ENCODE data around the gene HEXD. TPM values are rescaled to one million over a fixed set of nuclear protein-coding genes. Genes with fewer than 3 reads are reported as not detected.

HEXD gene
- total RNA-seq, 1 experiment from 2014 or later: 21.7 TPM

- peaks cover 9% of the 10 kb centered on the region for H3K4me1 ChIP-seq (ENCODE audit: low read length)
- no peaks in the 10 kb centered on the region for H3K36me3 ChIP-seq (ENCODE audit: insufficient read depth, low read length)
- H3K27me3 ChIP-seq (ENCODE audit: low read length): no peaks in the 10 kb centered on the region
- peak; percentile 87 for DNase-seq
- no peak overlapping the region for H2AFZ ChIP-seq (ENCODE audit: low read length)
- no peak overlapping the region for H3K4me2 ChIP-seq (ENCODE audit: low read depth, low read length, poor library complexity, severe bottlenecking)
- H3K9me2 ChIP-seq (replicated peaks; ENCODE audit: insufficient read depth, low read length): no peaks in the 10 kb centered on the region
- no peaks in the 10 kb centered on the region for H4K20me1 ChIP-seq (ENCODE audit: insufficient read depth, low read depth, low read length)
- H3K9ac ChIP-seq (ENCODE audit: low read length): no peak overlapping the region
- H3K4me3 ChIP-seq (ENCODE audit: low read length): no peak overlapping the region
- 0 out of 2 replicates have a peak, but pooled peaks cover 4% of the 10 kb centered on the region for H3K79me2 ChIP-seq (ENCODE audit: low read length)
- no peaks in the 10 kb centered on the region for H3K9me3 ChIP-seq (ENCODE audit: low read length)
- no peak overlapping the region for H3K27ac ChIP-seq (ENCODE audit: low read length)
Measured at GRCh38 chr17:82424001-82424862, 6.1 kb downstream of the HEXD start.

- Histone ChIP-seq H3K9me3 (ENCODE audit: low read length) (no peaks in the 10 kb centered on the region), H2AFZ (ENCODE audit: low read length) (no peak overlapping the region), H3K27me3 (ENCODE audit: low read length) (no peaks in the 10 kb centered on the region), H3K36me3 (ENCODE audit: insufficient read depth, low read length) (no peaks in the 10 kb centered on the region), H3K4me2 (ENCODE audit: low read depth, low read length, poor library complexity, severe bottlenecking) (no peak overlapping the region), H3K79me2 (ENCODE audit: low read length) (no peaks in the 10 kb centered on the region), H3K27ac (ENCODE audit: low read length) (no peak overlapping the region), H3K9me2 (replicated peaks; ENCODE audit: insufficient read depth, low read length) (no peaks in the 10 kb centered on the region), H3K4me3 (ENCODE audit: low read length) (no peak overlapping the region), H4K20me1 (ENCODE audit: insufficient read depth, low read depth, low read length) (no peaks in the 10 kb centered on the region), H3K4me1 (ENCODE audit: low read length) (peaks cover 9% of the 10 kb centered on the region), H3K9ac (ENCODE audit: low read length) (no peak overlapping the region)
- DNase-seq: no peak
Measured at GRCh38 chr17:82424863-82425159, 6.7 kb downstream of the HEXD start.

DNA sequence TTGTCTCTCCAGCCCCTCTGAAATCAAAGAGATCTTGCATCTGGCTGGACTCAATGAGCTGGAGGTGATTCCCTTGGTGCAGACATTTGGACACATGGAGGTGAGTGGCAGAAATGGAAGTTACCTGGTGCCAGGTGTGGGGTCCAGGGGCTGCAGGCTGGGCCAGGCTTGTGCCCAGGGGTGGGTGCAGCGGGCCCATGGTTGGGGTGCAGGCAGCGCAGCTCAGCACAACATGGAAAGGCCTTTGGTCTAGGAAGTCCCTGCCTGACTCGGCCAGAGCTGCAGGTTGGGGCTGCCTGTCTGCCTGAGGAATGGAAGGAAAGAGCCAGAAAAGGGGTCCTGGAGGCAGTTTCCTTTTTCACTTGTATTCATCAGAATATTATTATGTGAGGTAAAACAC is 10.4 kb downstream of the HEXD start:
- H3K79me2 ChIP-seq (ENCODE audit: low read length): no peaks in the 10 kb centered on the region
- H3K36me3 ChIP-seq (ENCODE audit: insufficient read depth, low read length): no peaks in the 10 kb centered on the region
- no peaks in the 10 kb centered on the region for H4K20me1 ChIP-seq (ENCODE audit: insufficient read depth, low read depth, low read length)
- H3K27ac ChIP-seq (ENCODE audit: low read length): no peak overlapping the region
- H3K9me3 ChIP-seq (ENCODE audit: low read length): no peaks in the 10 kb centered on the region
- no peaks in the 10 kb centered on the region for H3K27me3 ChIP-seq (ENCODE audit: low read length)
- no peak for DNase-seq
- no peak overlapping the region for H3K4me3 ChIP-seq (ENCODE audit: low read length)
- H3K4me1 ChIP-seq (ENCODE audit: low read length): peaks cover 7% of the 10 kb centered on the region
- no peak overlapping the region for H3K9ac ChIP-seq (ENCODE audit: low read length)
- H3K4me2 ChIP-seq (ENCODE audit: low read depth, low read length, poor library complexity, severe bottlenecking): no peak overlapping the region
- no peaks in the 10 kb centered on the region for H3K9me2 ChIP-seq (replicated peaks; ENCODE audit: insufficient read depth, low read length)
- no peak overlapping the region for H2AFZ ChIP-seq (ENCODE audit: low read length)

DNA sequence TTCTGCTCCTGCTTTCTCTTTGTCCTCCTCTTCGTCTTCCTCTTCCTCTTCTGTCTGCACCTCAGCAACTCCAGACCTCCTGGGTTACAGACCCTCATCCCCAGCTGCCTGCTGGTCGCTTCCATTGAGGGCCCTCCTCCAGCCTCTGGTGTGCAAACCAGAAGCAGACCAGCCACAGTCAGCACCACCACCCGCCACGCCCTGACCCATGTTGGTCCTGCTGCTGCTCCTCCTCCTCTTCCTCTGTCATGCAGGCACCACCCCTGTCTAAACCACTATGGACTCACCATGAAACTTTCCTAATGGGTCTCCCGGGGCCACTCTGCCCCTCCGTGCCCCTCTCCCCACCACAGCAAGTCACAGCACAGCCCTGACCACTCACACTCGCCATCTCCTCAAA is 11.7 kb downstream of the HEXD start:
- Histone ChIP-seq H3K9me2 (replicated peaks; ENCODE audit: insufficient read depth, low read length) (no peaks in the 10 kb centered on the region), H3K36me3 (ENCODE audit: insufficient read depth, low read length) (no peaks in the 10 kb centered on the region), H3K27me3 (ENCODE audit: low read length) (no peaks in the 10 kb centered on the region), H3K9ac (ENCODE audit: low read length) (no peak overlapping the region), H3K4me3 (ENCODE audit: low read length) (no peak overlapping the region), H3K9me3 (ENCODE audit: low read length) (no peaks in the 10 kb centered on the region), H3K79me2 (ENCODE audit: low read length) (no peaks in the 10 kb centered on the region), H2AFZ (ENCODE audit: low read length) (no peak overlapping the region), H3K4me1 (ENCODE audit: low read length) (peaks cover 15% of the 10 kb centered on the region), H3K27ac (ENCODE audit: low read length) (no peak overlapping the region), H4K20me1 (ENCODE audit: insufficient read depth, low read depth, low read length) (no peaks in the 10 kb centered on the region), H3K4me2 (ENCODE audit: low read depth, low read length, poor library complexity, severe bottlenecking) (no peak overlapping the region)
- no peak for DNase-seq

- H3K79me2 ChIP-seq (ENCODE audit: low read length): no peaks in the 10 kb centered on the region
- no peaks in the 10 kb centered on the region for H3K9me3 ChIP-seq (ENCODE audit: low read length)
- H3K9ac ChIP-seq (ENCODE audit: low read length): no peak overlapping the region
- peaks cover 15% of the 10 kb centered on the region for H3K4me1 ChIP-seq (ENCODE audit: low read length)
- no peak overlapping the region for H3K4me2 ChIP-seq (ENCODE audit: low read depth, low read length, poor library complexity, severe bottlenecking)
- no peaks in the 10 kb centered on the region for H4K20me1 ChIP-seq (ENCODE audit: insufficient read depth, low read depth, low read length)
- no peak overlapping the region for H3K27ac ChIP-seq (ENCODE audit: low read length)
- no peak for DNase-seq
- no peaks in the 10 kb centered on the region for H3K27me3 ChIP-seq (ENCODE audit: low read length)
- no peaks in the 10 kb centered on the region for H3K36me3 ChIP-seq (ENCODE audit: insufficient read depth, low read length)
- H3K9me2 ChIP-seq (replicated peaks; ENCODE audit: insufficient read depth, low read length): no peaks in the 10 kb centered on the region
- H3K4me3 ChIP-seq (ENCODE audit: low read length): no peak overlapping the region
- no peak overlapping the region for H2AFZ ChIP-seq (ENCODE audit: low read length)
Measured at GRCh38 chr17:82432017-82432416, 13.9 kb downstream of the HEXD start.

- H3K36me3 ChIP-seq (ENCODE audit: insufficient read depth, low read length): no peaks in the 10 kb centered on the region
- H4K20me1 ChIP-seq (ENCODE audit: insufficient read depth, low read depth, low read length): no peaks in the 10 kb centered on the region
- no peaks in the 10 kb centered on the region for H3K79me2 ChIP-seq (ENCODE audit: low read length)
- no peak overlapping the region for H3K4me3 ChIP-seq (ENCODE audit: low read length)
- H3K27ac ChIP-seq (ENCODE audit: low read length): no peak overlapping the region
- H3K4me2 ChIP-seq (ENCODE audit: low read depth, low read length, poor library complexity, severe bottlenecking): peak overlapping the region; percentile 2
- H3K4me1 ChIP-seq (ENCODE audit: low read length): peaks cover 15% of the 10 kb centered on the region
- no peak overlapping the region for H3K9ac ChIP-seq (ENCODE audit: low read length)
- H2AFZ ChIP-seq (ENCODE audit: low read length): no peak overlapping the region
- H3K27me3 ChIP-seq (ENCODE audit: low read length): no peaks in the 10 kb centered on the region
- DNase-seq: no peak
- no peaks in the 10 kb centered on the region for H3K9me3 ChIP-seq (ENCODE audit: low read length)
- no peaks in the 10 kb centered on the region for H3K9me2 ChIP-seq (replicated peaks; ENCODE audit: insufficient read depth, low read length)
Measured at GRCh38 chr17:82433560-82434215, 15.5 kb downstream of the HEXD start.

DNA sequence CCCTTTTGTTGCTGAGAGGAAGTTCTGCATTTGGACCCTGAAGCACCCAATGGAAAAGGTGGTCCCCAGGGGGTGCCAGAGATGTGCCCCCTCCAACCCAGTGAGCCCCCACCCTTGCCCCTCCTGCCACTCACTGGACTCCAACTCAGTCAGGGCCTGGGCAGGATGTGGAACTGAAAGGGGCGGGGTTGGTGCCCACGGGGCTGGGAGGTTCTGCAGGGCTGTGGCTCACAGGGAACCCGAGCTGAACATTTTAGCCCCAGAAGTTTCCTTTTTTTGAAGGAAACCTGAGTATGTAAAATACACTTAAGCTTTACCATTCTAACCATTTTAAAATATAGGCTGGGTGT is 16.0 kb downstream of the HEXD start:
- H3K4me3 ChIP-seq (ENCODE audit: low read length): no peak overlapping the region
- no peak overlapping the region for H3K27ac ChIP-seq (ENCODE audit: low read length)
- H3K9me3 ChIP-seq (ENCODE audit: low read length): no peaks in the 10 kb centered on the region
- H4K20me1 ChIP-seq (ENCODE audit: insufficient read depth, low read depth, low read length): no peaks in the 10 kb centered on the region
- no peak overlapping the region for H3K9ac ChIP-seq (ENCODE audit: low read length)
- DNase-seq: peak; percentile 44
- peak overlapping the region; percentile 2 for H3K4me2 ChIP-seq (ENCODE audit: low read depth, low read length, poor library complexity, severe bottlenecking)
- no peaks in the 10 kb centered on the region for H3K27me3 ChIP-seq (ENCODE audit: low read length)
- H2AFZ ChIP-seq (ENCODE audit: low read length): no peak overlapping the region
- H3K9me2 ChIP-seq (replicated peaks; ENCODE audit: insufficient read depth, low read length): no peaks in the 10 kb centered on the region
- peaks cover 15% of the 10 kb centered on the region for H3K4me1 ChIP-seq (ENCODE audit: low read length)
- no peaks in the 10 kb centered on the region for H3K79me2 ChIP-seq (ENCODE audit: low read length)
- no peaks in the 10 kb centered on the region for H3K36me3 ChIP-seq (ENCODE audit: insufficient read depth, low read length)

DNA sequence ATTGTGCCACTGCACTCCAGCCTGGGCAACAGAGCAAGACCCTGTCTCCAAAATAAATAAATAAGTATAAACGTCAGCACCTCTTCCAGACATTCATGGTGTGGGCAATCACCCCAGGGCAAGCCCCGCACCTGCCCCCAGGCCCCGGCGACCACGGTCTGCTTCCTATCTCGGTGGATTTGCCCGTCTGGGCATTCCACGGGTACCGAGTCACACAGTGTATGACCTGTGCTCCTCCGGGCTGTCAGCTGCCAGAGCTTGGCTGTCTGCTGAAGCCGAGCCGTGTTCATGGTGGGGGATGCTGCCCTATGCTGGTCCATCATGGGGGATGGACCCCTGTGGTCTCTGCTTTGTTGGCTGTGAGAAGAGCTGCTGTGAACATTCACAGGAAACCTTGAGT is 17.0 kb downstream of the HEXD start:
- no peaks in the 10 kb centered on the region for H4K20me1 ChIP-seq (ENCODE audit: insufficient read depth, low read depth, low read length)
- no peaks in the 10 kb centered on the region for H3K9me3 ChIP-seq (ENCODE audit: low read length)
- H3K4me2 ChIP-seq (ENCODE audit: low read depth, low read length, poor library complexity, severe bottlenecking): no peak overlapping the region
- H3K27me3 ChIP-seq (ENCODE audit: low read length): no peaks in the 10 kb centered on the region
- no peak overlapping the region for H2AFZ ChIP-seq (ENCODE audit: low read length)
- H3K4me1 ChIP-seq (ENCODE audit: low read length): peaks cover 9% of the 10 kb centered on the region
- H3K36me3 ChIP-seq (ENCODE audit: insufficient read depth, low read length): no peaks in the 10 kb centered on the region
- H3K9ac ChIP-seq (ENCODE audit: low read length): no peak overlapping the region
- no peaks in the 10 kb centered on the region for H3K9me2 ChIP-seq (replicated peaks; ENCODE audit: insufficient read depth, low read length)
- H3K79me2 ChIP-seq (ENCODE audit: low read length): no peaks in the 10 kb centered on the region
- H3K27ac ChIP-seq (ENCODE audit: low read length): no peak overlapping the region
- H3K4me3 ChIP-seq (ENCODE audit: low read length): no peak overlapping the region
- DNase-seq: no peak

Measured in Karpas-422 (cell line).